GM19239 (cell line): ENCODE measurements around the gene AP1G1.
A peak's percentile ranks its signal among the peaks of the same experiment; 100 is the strongest.
"Not testable (repeated sequence)": the region's sequence is repeated elsewhere in the genome, so short reads cannot be mapped to it uniquely, and the experiment has no call there.

Experiments used
- DNase-seq: peaks from one replicate; pipeline ENCODE4 v3.0.0; 2011; ENCODE audit warnings: low spot score; ENCODE audit not compliant: insufficient read length
- FAIRE-seq: peaks from 2 replicates; lab custom pipeline; 2011; peaks lifted over from hg19 to GRCh38; lab: Jason Lieb, UNC

AP1G1 gene

DNA sequence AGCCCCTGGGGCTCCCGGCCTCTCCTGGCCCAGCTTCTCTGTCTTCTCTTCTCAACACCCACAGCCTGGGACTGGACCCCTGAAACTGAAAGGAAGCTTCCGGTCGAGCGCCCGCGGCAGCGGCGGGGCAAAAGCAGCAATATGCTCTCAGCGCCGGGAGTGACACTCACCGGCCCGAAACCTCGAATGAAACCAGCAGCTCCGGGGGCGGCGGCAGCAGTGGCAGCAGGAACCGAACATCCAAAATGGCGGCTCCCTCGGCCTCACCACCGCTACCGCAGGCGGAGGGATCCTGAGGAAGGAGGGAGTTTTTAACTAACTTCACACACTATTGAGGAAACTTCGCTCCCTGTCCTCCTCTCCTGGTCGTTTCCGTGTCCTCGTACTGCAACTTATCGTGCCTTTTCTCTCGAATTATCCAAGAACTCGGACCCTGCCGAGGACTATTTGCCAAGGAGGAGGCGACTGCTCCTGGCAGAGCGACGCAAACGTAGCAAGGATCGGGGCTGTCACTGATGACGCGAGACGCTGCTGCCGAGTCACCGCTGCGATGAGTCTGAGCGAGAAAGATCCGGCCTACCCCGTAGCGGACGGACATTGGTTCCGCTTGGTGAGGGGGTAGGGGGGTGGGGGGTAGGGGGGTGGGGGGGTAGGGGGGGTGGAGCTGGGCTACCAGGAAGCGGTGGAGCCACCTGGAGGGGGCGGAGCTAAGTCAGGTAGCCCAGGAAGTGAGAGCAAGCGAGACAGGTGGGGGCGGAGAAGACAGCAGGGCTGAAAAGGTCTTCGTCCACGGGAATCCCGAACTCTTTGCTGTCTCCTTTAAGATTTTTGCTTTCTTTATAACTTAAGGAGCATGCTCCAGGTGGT is at the start of gene AP1G1:
AP1G1 (minus strand) TSS at position 242 of the 867 bp plus-strand sequence. CDS start 19,355 bp downstream, outside the sequence.
- DNase-seq (peak; percentile 72), FAIRE-seq (peak; percentile 71)

DNA sequence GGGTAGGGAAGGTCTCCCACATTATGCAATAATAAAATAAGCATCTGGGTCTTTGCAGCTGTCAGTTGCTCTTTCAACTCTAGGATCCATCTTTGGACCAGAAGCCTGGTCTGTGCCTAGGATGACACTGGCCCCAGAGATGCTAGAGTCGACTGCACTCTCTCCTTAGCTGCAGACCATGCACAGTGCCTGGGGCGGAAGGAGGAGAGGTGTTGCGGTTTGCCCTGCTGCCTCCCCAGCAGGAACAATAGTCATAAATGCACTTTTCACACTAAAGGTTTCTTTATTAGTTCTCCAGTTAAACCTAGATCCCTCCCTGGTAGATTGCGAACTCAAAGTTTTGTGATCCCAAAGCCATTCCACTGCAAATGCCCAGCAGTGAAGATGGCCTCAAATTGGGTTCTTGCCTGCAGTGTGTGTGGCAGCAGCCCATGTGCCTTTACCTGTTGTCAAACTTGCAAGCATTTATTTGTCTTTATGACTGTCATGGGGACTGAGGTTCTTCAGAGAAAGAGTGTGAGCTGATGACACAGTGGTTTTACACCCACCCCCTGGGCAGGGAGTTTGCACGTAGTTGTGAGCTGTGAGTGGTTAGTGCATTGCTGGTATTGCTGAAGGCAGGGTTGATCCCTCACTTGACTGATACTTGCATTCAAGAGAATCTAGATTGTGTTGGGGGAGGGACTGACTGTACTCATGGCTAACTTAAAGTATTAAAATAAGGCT is 47.5 kb upstream of the AP1G1 start:
- FAIRE-seq (no peak), DNase-seq (no peak)

DNA sequence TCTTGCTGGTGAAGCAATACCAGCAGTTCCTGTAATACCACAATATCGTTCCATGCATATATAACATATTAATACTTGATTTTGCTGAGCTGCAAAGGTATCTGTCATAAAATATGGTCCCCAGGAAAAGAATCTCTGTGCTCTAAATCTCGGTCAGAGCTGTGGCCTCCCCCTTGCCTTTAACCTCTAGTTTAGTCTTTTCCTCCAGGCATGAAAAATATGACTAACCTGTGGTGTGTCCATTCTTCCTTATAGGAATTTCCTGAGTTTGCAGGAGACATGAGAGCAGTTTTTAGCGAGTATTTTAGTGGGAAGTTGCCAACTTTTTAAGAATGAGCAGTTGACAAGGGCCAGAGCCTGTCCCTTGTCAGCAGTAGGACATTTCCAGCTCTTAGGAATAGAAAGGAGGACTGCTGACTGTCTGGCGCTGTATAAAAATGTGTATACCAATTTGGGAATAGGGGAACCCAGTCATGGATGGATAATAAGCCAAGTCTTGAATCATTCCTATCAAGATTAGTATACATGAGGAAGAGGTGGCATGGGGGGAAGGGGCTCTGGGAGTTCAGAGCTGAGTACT is 45.8 kb upstream of the AP1G1 start:
- DNase-seq (no peak), FAIRE-seq (no peak)

DNA sequence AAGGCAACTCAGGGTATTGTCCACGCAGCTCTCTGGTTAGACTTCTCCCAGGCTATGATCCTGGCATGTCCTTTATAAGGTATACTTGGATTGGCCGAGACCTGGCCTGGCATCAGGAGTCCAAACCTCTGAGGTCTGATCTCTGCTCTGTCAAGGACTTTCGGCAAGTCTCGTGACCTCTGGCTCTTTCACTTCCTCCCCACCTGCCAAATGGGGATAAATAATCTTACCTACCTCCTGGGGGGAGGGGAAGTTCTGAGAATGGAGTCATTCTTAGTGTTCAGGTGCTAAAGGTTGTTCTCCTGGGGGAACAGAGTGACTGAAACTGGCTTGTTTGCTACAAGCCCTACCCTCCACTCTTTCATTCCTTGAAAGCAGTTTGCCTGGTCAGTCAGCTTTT is 44.8 kb upstream of the AP1G1 start:
- peak; percentile 85 for FAIRE-seq
- DNase-seq = peak; percentile 80

DNA sequence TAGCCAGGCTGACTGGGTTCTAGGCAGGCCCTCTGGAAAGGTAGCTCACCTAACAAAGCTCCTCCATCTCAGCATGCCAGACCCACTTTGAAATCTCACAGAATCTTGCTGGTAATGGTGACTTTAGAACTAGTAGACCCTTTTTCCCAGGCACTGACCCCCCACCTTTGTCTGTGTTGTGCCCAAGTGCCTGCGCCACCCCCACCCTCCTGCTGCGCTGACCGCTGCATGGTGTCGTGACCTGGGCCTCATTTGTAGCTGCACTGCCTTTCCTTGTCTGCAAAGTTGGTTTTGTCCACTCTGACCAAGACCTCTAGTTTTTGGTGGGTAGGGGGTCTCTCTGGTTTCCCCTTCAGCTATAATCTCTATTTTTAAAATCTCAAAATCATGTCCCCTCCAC is 43.9 kb upstream of the AP1G1 start:
- FAIRE-seq (no peak), DNase-seq (no peak)

DNA sequence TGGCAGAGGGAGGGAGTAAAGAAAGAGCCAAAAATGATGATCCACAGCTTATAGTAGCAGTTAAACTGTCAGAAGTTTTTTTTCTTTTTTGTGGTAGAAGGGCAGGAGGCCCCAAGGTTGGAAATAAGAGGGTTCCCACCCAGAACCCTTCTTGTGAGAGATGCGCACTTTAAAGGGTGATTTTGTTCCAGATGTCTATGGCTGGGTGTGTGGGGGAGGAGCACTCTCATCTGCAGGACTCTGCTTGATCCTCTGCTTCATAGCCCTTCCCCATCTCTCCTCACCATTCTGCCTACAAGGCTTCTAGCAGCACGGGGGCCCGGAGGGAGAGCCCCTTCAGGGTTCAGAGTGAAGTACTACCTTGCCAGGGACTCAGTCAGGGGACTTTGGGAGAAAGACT is 43.5 kb upstream of the AP1G1 start:
- FAIRE-seq = no peak

DNA sequence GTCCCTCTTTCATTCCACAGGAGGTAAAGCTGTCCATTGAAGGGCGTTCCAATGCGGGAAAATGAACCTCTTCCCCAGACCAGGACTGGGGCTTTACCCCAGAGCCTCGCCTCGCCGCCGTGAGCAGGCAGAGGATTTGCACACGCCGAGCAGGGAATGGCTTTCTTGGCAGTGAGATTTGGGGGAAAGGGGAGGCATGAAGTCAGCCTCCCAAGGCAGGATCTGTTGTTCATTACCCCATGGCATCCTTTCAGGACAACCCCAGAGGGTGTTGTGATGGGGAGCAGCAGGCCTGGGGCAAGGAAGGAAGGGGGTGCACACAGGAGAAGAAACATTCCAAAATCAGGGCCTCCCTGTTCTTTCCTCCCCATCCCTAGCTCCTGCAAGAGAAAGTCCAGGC is 43.1 kb upstream of the AP1G1 start:
- DNase-seq (no peak), FAIRE-seq (no peak)

More for the DNA sequence above, 43.5 kb upstream of the AP1G1 start:
- no peak for DNase-seq

DNA sequence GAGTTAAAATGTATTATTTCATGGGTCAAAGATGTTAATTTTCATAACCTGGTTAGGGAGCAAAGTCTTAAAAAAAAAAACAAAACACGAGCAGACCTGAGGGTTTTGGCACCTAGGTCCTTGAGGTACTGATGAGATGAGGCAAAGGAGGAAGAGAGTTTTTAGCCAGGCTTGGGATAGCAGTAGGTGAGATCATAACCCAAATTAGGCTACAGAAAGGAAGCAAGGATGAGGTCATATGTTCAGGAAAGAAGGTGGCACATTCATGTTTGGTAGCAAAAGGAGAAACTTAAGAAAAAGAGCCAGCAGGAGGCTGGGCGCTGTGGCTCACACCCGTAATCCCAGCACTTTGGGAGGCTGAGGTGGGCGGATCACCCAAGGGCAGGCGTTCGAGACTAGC is 40.0 kb upstream of the AP1G1 start:
- DNase-seq (no peak), FAIRE-seq (no peak)

DNA sequence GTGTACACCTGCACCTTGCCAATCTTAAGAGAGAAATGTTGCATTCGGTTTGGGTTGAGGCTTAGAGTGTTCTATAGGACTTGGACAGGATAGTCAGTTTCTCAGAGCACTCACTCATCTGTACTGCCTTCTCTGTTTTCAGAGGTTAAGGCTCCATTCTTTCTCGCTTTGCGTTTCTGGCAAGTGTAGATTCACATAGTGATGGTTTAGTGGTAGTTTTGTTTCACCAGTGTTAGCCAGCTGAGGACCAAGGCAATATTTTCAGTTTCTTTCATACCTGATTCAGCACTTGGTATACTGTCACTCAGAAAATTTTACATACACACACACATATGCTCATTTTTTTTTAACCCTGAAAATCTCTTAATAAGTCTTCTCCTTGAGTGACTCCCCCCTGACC is 38.5 kb upstream of the AP1G1 start:
- FAIRE-seq (no peak), DNase-seq (no peak)

DNA sequence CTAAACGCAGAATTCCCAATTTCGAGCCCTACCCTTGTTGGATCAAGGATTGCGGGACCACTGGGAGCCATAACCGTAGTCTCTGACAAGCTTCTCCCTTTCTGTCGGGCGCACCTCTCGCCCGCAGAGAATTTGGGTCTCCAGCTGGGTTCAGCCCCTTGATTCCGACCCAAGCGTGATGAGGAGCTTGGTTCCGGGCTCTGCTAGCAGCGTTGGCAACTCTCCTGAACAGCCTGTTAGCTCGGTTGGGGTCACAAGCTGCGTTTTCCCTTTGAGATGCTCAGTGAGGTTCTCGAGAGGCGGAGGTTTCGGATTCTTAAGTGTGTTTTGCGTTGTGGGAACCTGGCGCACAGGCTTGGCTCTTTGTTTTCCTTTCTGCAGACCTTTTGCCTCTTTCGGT is 37.8 kb upstream of the AP1G1 start:
- DNase-seq (no peak), FAIRE-seq (peak; percentile 78)

DNA sequence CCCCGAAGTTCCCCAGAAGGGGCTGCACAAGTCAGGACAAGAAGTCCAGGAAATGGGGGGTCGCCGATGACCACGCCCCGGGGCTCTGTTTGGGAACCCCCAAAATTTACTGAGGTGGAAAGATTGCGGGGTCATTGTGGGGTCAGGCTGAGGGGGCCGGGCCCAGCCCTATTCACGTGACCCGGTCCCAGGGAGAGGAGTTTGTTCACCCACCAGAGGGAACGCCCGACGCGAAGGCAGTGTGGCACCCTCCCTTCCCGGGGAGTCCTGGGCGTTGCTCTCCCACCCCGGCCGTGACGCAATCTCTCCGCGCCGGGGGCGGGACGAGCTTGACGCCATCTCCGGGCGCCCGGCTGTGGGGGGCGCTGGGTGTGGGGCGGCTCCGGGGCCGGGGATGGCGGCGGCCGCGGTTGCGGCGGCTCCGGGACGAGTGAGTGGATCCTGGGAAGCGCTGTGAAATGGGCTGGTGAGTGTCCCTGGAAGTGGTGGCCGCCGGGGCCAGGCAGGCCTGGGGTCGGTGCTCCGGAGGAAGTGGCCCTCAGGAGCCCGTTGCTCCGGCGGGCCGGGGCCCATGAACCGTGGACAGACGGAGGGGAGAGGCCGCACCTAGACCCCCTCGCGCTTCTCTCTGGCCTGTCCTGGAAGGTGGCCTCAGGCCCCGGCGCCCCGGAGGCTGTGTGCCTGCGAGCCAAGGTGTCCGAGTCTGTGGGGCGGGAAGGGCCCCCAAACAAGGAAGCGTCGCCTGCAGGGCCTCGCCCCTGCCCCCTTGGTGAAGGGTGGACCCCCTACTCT is 37.2 kb upstream of the AP1G1 start, which contains the start of gene ATXN1L:
ATXN1L (plus strand) TSS at position 338 of the 792 bp plus-strand sequence. CDS start 3,765 bp downstream, outside the sequence.
- DNase-seq (peak; percentile 90), FAIRE-seq (peak; percentile 86)

DNA sequence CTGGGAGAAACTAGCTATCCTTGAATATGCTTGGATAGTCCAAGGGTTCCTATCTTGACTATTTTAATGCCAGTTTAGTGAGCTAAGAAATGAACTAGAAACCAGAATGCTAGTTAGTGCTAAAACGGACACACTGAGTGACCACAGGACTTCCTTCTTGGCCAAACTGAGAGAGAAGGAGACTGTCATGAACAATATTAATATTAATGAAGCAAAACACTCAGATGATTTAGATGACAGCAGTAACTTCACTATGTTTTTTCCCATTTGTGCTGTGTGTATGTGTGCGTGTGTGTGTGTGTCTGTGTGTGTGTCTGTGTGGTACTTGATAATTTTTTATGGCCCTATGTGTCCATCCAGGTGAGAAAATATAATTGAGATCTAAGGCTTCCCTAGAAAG is 34.9 kb upstream of the AP1G1 start:
- DNase-seq = no peak
- peak; percentile 91 for FAIRE-seq

DNA sequence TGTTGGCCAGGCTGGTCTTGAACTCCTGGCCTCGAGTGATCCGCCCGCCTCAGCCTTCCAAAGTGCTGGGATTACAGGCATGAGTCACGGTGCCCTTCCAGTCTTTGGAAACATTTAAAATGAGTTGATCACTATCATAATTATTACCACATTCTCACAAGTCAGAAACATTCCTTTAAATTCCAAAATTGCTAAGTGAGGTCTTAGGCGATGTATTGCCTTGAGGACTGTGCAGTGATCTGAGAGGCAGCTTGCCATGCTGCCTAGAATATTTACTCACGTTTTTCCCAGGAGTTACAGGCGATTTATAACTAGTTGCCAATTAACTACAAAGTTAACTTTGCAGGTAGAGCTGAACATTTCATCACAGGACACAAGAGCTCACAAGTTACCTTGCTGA is 31.4 kb upstream of the AP1G1 start:
- no peak for DNase-seq
- no peak for FAIRE-seq

DNA sequence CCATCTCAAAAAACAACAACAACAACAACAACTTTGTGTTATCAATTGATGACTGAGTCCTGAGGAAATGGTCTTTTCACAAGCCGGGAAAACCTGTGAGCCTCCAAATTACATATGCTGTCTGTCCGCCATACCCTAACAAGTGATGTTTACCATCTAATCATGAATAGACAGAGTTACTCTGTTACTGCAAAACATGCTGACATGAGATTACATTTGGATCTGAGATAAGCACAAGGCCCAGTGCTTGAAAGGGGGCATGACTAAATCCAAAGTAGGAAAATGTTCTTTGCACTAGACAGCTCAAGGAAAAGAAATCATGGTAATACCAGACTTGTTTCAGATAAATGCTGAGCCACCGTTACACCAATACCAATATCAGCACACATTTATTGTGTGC is 28.5 kb upstream of the AP1G1 start:
- DNase-seq = no peak
- no peak for FAIRE-seq

DNA sequence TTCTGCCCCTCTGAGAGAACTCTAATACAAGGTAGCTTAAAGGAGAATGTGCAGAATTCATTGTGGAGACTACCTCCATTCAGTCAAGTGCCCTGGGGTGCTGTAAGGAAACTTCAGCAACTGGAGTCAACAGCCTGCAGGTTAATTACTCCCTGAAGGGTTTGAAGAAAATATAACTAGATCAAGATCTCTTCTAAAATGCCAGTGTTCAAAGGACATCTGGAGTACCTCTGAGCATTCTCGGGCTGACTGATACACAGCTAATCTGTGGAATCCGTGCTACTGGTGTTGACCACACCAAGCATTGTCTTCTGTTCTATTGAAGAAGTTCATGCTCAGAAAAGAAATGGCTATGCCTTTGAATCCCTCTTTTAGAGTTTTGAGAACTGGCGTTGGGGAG is 25.7 kb upstream of the AP1G1 start:
- DNase-seq = no peak
- FAIRE-seq = no peak

DNA sequence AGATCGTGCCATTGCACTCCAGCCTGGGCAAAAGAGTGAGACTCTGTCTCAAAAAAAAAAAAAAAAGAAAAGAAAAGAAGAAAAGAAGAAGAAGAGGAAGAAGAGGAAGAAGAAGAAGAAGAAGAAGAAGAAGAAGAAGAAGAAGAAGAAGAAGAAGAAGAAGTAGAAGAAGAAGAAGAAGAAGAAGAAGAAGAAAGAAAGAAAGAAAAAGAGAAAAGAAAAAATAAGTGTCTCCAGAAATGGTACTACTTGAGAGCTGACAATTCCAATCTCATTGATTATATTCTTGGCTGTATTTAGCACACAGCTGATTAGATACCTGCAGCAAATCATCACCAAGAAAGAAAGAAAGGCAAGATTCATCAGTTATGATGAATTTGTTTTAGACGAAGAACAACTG is 23.5 kb upstream of the AP1G1 start:
- DNase-seq, FAIRE-seq: not testable (repeated sequence)

DNA sequence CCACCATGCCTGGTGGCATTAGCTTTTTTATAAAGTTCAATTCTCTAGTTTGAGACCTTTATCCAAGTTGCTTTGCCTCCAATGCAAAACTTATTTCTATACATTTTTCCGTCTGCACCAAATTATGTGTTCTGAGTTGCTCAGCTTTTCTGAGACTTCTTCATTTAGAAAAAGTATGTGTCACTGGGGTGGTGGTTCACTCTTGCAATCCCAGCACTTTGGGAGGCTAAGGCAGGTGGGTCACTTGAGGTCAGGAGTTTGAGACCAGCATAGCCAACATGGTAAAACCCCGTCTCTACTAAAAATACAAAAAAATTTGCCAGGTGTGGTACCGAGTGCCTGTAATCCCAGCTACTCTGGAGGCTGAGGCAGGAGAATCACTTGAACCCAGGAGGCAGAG is 23.1 kb upstream of the AP1G1 start:
- DNase-seq, FAIRE-seq: not testable (repeated sequence)

DNA sequence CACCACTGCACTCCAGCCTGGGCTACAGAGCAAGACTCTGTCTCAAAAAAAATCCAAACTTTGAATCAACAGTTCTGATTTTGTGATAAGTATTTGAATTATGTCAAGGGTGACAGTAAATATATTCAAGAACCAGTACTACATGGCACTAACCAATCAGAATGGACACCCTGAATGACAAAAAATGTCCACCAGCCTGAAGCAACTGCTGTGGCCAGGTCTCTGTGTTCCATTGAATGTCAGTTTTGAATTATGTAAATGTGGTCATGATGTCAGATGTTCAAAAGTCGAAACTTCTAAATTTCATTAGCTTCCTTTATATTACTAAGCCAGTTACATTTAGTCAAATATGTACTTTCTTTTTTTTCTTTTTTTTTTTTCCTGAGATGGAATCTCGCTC is 21.7 kb upstream of the AP1G1 start:
- DNase-seq (no peak), FAIRE-seq (no peak)

DNA sequence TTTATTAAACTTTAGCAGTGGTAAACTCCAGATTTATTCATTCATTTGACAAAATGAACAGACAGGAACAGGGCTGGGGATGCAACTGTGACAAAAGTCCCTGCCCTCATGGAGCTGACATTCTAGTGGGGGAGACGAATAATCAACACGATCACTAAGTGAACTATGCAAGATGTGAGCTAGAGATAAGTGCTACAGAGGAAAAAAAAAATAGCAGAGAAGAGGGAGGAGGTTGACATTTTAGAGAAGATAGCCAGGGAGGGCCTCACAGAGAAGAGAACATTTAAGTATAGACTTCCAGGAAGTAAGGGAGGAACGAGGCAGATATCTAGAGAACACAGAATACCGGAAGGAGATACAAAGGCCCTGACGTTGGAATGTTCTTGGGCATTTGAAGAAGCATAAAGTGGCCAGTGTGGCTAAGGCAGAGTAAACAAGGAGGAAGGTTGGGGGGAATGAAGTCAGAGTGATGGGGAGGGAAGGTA is 17.9 kb upstream of the AP1G1 start:
- FAIRE-seq = no peak

DNA sequence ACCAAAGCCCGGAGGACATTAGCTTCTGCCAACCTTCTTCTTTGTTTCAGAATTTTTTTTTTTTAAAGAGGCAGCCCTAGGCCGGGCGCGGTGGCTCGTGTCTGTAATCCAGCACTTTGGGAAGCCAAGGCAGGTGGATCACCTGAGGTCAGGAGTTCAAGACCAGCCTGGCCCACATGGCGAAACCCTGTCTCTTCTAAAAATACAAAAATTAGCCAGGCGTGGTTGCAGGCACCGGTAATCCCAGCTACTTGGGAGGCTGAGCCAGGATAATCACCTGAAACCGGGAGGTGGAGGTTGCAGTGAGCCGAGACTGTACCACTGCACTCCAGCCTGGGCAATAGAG is 8.5 kb upstream of the AP1G1 start:
- peak; percentile 33 for FAIRE-seq
- DNase-seq = not testable (repeated sequence)

More for the DNA sequence above, 17.9 kb upstream of the AP1G1 start:
- DNase-seq = no peak
